Measurements from ENCODE around the gene SPINK7.

The SPINK7 gene

DNA sequence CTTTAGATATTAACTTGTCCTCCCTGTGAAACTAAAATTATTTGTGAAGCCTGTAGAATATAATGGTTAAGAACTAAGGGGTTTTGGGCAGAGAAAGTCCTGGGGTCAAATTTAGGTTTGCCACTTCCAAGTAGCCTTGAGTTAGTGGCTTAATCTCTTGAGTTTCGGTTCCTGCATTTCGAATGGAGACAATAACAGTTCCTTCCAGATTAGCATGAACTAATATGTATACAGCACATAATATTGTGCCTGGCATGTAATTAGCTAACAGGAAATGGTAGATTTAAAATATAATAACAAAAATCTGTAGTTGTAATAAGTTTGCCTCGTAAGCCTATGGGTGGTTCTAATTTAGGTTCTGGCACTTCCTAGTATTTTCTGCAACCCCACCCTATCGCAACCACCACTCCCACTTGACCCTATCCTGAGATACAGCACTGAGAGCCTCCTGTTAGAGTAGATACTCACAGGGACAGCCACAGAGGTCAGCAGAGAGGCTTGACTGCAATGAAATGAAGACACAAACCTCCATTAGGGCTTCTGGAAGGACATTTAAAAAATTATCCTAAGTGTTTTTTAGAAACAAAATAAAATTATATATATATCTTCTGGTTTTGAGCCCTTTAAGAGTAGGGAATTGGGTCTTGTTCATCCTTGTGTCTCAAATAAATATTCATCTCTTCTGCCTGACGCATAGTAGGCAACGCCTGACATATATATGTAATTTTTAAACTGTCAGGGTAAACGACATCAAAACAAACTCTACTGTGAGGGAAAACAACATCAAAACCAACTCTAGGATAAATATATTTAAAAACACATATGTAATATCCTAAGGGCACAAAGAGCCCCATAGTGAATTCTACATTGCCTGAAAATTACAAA, 31.6 kb downstream of the SPINK7 start:
- DNase-seq: no peak

DNA sequence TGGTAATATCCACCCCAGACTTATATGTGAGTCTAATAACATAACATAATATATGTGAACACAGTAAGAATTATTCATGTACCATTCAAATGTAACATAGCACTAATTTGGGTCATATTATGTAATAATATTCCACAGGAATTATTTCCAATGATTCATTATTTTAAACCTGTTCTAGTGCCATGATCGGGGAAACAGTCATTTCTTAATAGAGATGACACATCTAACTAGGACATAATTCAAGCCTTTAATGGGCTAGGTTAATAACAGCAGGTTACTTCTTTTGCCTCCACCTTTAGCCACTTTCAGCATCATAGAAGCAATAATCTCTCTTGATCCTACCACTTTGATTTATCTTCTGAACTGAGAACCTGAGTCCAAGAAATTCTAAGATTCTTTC, 35.5 kb downstream of the SPINK7 start:
- DNase-seq: no peak

- DNase-seq: no peak
Observed at GRCh38 chr5:148352696-148353095, 40.5 kb downstream of the SPINK7 start.

DNA sequence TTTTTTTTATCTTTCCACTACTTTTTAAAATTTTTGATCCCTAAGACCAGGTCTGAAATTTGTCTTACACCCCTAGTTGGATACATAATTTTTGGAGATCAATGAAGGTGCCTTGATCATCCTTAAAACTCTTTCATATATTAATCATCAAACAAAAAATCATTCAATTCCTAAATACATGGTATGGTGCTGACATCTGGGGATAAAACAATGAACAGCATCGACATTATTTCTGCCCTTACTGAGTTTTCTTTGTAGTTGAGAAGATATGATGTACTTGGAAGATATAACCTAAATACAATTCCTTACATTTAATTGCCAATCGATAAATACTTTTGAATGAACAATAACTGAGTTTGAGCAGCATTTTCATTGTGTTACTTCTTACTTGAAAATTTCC, 41.4 kb downstream of the SPINK7 start:
- no peak for DNase-seq

- DNase-seq: no peak
Observed at GRCh38 chr5:148364343-148364742, 52.1 kb downstream of the SPINK7 start.
